HG02938 (cell line): Measurements from ENCODE around the gene NECAP2.
"Not testable (repeated sequence)": the region's sequence is repeated elsewhere in the genome, so short reads cannot be mapped to it uniquely, and the experiment has no call there.

Experiments used
- ATAC-seq: cut with Tn5 transposase; IDR thresholded peaks from one replicate; pipeline ENCODE4 v1.9.1; 2021; ENCODE audit warnings: mild to moderate bottlenecking, moderate library complexity; ENCODE audit not compliant: unreplicated experiment

Gene NECAP2

GRCh38 chr1:16456151-16456550 lies 15.6 kb downstream of the NECAP2 start:
- not testable (repeated sequence) for ATAC-seq

- ATAC-seq: no peak
Measured at GRCh38 chr1:16458831-16459230, 18.3 kb downstream of the NECAP2 start.

- ATAC-seq: no peak
Measured at GRCh38 chr1:16459352-16459925, 18.9 kb downstream of the NECAP2 start.

- no peak for ATAC-seq
Measured at GRCh38 chr1:16461681-16462080, 21.2 kb downstream of the NECAP2 start.

- no peak for ATAC-seq
Measured at GRCh38 chr1:16462773-16463330, 22.3 kb downstream of the NECAP2 start.

- ATAC-seq: no peak
Measured at GRCh38 chr1:16464917-16465625, 24.5 kb downstream of the NECAP2 start.

GRCh38 chr1:16468558-16468957 lies 28.0 kb downstream of the NECAP2 start:
- no peak for ATAC-seq

- ATAC-seq: no peak
Measured at GRCh38 chr1:16474166-16474800, 33.8 kb downstream of the NECAP2 start.

GRCh38 chr1:16474891-16475290 lies 34.4 kb downstream of the NECAP2 start:
- ATAC-seq: not testable (repeated sequence)

GRCh38 chr1:16475771-16476770 lies 35.5 kb downstream of the NECAP2 start:
- ATAC-seq: not testable (repeated sequence)

- ATAC-seq: no peak
Measured at GRCh38 chr1:16478091-16478490, 37.6 kb downstream of the NECAP2 start.

- ATAC-seq: not testable (repeated sequence)
Measured at GRCh38 chr1:16483146-16483545, 42.6 kb downstream of the NECAP2 start.

GRCh38 chr1:16483639-16484500 lies 43.3 kb downstream of the NECAP2 start:
- ATAC-seq: not testable (repeated sequence)

- no peak for ATAC-seq
Measured at GRCh38 chr1:16484501-16484835, 43.9 kb downstream of the NECAP2 start.

- ATAC-seq: no peak
Measured at GRCh38 chr1:16484931-16485330, 44.4 kb downstream of the NECAP2 start.

- ATAC-seq: not testable (repeated sequence)
Measured at GRCh38 chr1:16486316-16486715, 45.8 kb downstream of the NECAP2 start.

GRCh38 chr1:16487011-16487410 lies 46.5 kb downstream of the NECAP2 start:
- ATAC-seq: not testable (repeated sequence)

GRCh38 chr1:16489195-16489880 lies 48.8 kb downstream of the NECAP2 start:
- not testable (repeated sequence) for ATAC-seq

- ATAC-seq: no peak
Measured at GRCh38 chr1:16491056-16491675, 50.6 kb downstream of the NECAP2 start.
